IMR-90 (cell line): ENCODE measurements around the gene PPP1R9A.

Experiments used
- CEBPB ChIP-seq: IDR thresholded peaks from 2 replicates; pipeline ENCODE4 v1.6.1; 2012; ENCODE audit warnings: low read depth, low read length, improper control_type of control experiment
- SMC3 ChIP-seq: fragments of 150-350 bp; IDR thresholded peaks from 2 replicates; pipeline ENCODE4 v1.6.1; 2016; ENCODE audit warnings: low read depth, mild to moderate bottlenecking, antibody characterized with exemption, low read length, moderate library complexity

DNA sequence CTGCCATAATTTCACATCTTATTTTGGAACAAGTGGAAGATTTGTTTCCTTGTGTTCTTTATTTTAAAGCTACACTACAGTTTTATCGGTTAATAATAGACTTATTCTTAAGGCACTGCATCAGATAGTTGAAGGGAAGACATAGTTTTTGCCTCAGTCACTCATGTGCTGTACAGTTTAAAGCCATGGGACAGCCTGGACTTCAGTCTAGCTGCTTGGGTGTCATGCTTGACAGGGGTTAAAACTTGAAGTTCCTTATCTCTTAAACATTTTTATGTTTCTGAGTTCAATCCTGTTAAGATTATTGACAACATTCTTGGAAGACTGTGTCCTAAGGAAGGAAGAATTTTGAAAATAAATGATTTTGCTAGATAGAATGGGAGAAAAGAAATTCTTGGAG is 49.7 kb downstream of the PPP1R9A start:
- no peak for TF ChIP-seq SMC3
- TF ChIP-seq CEBPB: no peak
